ENCODE results near the gene EFNA1. TPM values are rescaled to one million over a fixed set of nuclear protein-coding genes. Genes with fewer than 3 reads are reported as not detected.
A peak's percentile ranks its signal among the peaks of the same experiment; 100 is the strongest.

The EFNA1 gene
- total and polyA plus RNA-seq, 5 donors from 2014 or later = 0.30 to 6.8 (median 3.1) TPM

GRCh38 chr1:155171836-155172731 lies 44.4 kb downstream of the EFNA1 start:
- Mint-ChIP-seq H3K4me1 (peaks cover 15 to 70% (median 40%) of the 10 kb centered on the region in 4 donors), H3K4me3 (peak overlapping the region; percentile 94 to 100 (median 98)), H3K27ac (peak overlapping the region; percentile 99 to 100 (median 100)), H3K9me3 (no peaks in the 10 kb centered on the region), H3K27me3 (peaks cover 8% of the 10 kb centered on the region), H3K36me3 (peaks cover 14% of the 10 kb centered on the region)
- Histone ChIP-seq H3K27ac (ENCODE audit: insufficient read depth, low read length, poor library complexity, severe bottlenecking) (peak overlapping the region; percentile 93), H3K4me3 (ENCODE audit: low read depth, low read length) (peak overlapping the region; percentile 70), H3K9me3 (ENCODE audit: control insufficient read depth in 2 of 2, low read length in 2 of 2) (no peaks in the 10 kb centered on the region), H3K4me1 (ENCODE audit: control insufficient read depth, insufficient read depth, low read length, poor library complexity, severe bottlenecking) (peaks cover 43% of the 10 kb centered on the region), H3K36me3 (ENCODE audit: control insufficient read depth, insufficient read depth, low read length) (peaks cover 18% of the 10 kb centered on the region), H3K27me3 (ENCODE audit: control insufficient read depth, insufficient read depth, low read length) (no peaks in the 10 kb centered on the region)
- ATAC-seq (ENCODE audit: low read depth in 2 of 2) (peak in 1 of 2 donors; percentile 22), DNase-seq (no peak)

- no peaks in the 10 kb centered on the region for H3K27me3 ChIP-seq (ENCODE audit: control insufficient read depth, insufficient read depth, low read length)
- Mint-ChIP-seq H3K27me3 (peaks cover 4% of the 10 kb centered on the region), H3K9me3 (no peaks in the 10 kb centered on the region), H3K4me1 (peaks cover 15 to 62% (median 35%) of the 10 kb centered on the region in 4 donors), H3K27ac (peak within 1 kb of the TSS; percentile 99 to 100 (median 100)), H3K4me3 (peak within 1 kb of the TSS; percentile 94 to 100 (median 98)), H3K36me3 (peaks cover 14% of the 10 kb centered on the region)
- DNase-seq (peak; percentile 90 to 96 (median 93)), ATAC-seq (ENCODE audit: low read depth in 2 of 2) (peak; percentile 81 to 84)
- peaks cover 23% of the 10 kb centered on the region for H3K36me3 ChIP-seq (ENCODE audit: control insufficient read depth, insufficient read depth, low read length)
- H3K9me3 ChIP-seq (ENCODE audit: control insufficient read depth in 2 of 2, low read length in 2 of 2) = no peaks in the 10 kb centered on the region
- peak within 1 kb of the TSS; percentile 93 for H3K27ac ChIP-seq (ENCODE audit: insufficient read depth, low read length, poor library complexity, severe bottlenecking)
- peaks cover 38% of the 10 kb centered on the region for H3K4me1 ChIP-seq (ENCODE audit: control insufficient read depth, insufficient read depth, low read length, poor library complexity, severe bottlenecking)
- peak within 1 kb of the TSS; percentile 70 for H3K4me3 ChIP-seq (ENCODE audit: low read depth, low read length)
Observed at GRCh38 chr1:155172732-155173477, 45.2 kb downstream of the EFNA1 start, which contains the start of gene KRTCAP2. Gene KRTCAP2 (minus strand): TSS chr1:155173304. CDS start chr1:155173224, 80 bp downstream.

GRCh38 chr1:155173478-155174323 lies 46.0 kb downstream of the EFNA1 start, which contains the start of gene TRIM46:
Gene TRIM46 (plus strand): TSS chr1:155173849. CDS start chr1:155173967, 118 bp downstream.
- H3K4me3 ChIP-seq (ENCODE audit: low read depth, low read length) = peak within 1 kb of the TSS; percentile 70
- Mint-ChIP-seq H3K4me3 (peak within 1 kb of the TSS; percentile 94 to 100 (median 98)), H3K27ac (peak within 1 kb of the TSS; percentile 99 to 100 (median 100)), H3K9me3 (no peaks in the 10 kb centered on the region), H3K4me1 (peaks cover 15 to 61% (median 34%) of the 10 kb centered on the region in 4 donors), H3K36me3 (peaks cover 14% of the 10 kb centered on the region), H3K27me3 (peaks cover 4% of the 10 kb centered on the region)
- ATAC-seq (ENCODE audit: low read depth in 2 of 2) (peak in 1 of 2 donors; percentile 2), DNase-seq (peak; percentile 46 to 75 (median 59))
- H3K27me3 ChIP-seq (ENCODE audit: control insufficient read depth, insufficient read depth, low read length) = no peaks in the 10 kb centered on the region
- peaks cover 37% of the 10 kb centered on the region for H3K4me1 ChIP-seq (ENCODE audit: control insufficient read depth, insufficient read depth, low read length, poor library complexity, severe bottlenecking)
- no peaks in the 10 kb centered on the region for H3K9me3 ChIP-seq (ENCODE audit: control insufficient read depth in 2 of 2, low read length in 2 of 2)
- H3K36me3 ChIP-seq (ENCODE audit: control insufficient read depth, insufficient read depth, low read length) = peaks cover 23% of the 10 kb centered on the region
- H3K27ac ChIP-seq (ENCODE audit: insufficient read depth, low read length, poor library complexity, severe bottlenecking) = peak within 1 kb of the TSS; percentile 93

- peaks cover 4% of the 10 kb centered on the region for H3K27me3 Mint-ChIP-seq
- no peaks in the 10 kb centered on the region for H3K27me3 ChIP-seq (ENCODE audit: control insufficient read depth, insufficient read depth, low read length)
- peaks cover 9 to 59% (median 31%) of the 10 kb centered on the region in 4 donors for H3K4me1 Mint-ChIP-seq
- ATAC-seq (ENCODE audit: low read depth in 2 of 2) = no peak
- no peaks in the 10 kb centered on the region for H3K9me3 Mint-ChIP-seq
- DNase-seq = peak; percentile 43 to 76 (median 46)
- H3K27ac ChIP-seq (ENCODE audit: insufficient read depth, low read length, poor library complexity, severe bottlenecking) = peak overlapping the region; percentile 93
- peaks cover 37% of the 10 kb centered on the region for H3K4me1 ChIP-seq (ENCODE audit: control insufficient read depth, insufficient read depth, low read length, poor library complexity, severe bottlenecking)
- H3K4me3 Mint-ChIP-seq = peak overlapping the region; percentile 94 to 100 (median 98)
- no peaks in the 10 kb centered on the region for H3K9me3 ChIP-seq (ENCODE audit: control insufficient read depth in 2 of 2, low read length in 2 of 2)
- peak overlapping the region; percentile 91 to 100 (median 99) for H3K27ac Mint-ChIP-seq
- peak overlapping the region; percentile 48 for H3K4me3 ChIP-seq (ENCODE audit: low read depth, low read length)
- H3K36me3 Mint-ChIP-seq = peaks cover 10% of the 10 kb centered on the region
- H3K36me3 ChIP-seq (ENCODE audit: control insufficient read depth, insufficient read depth, low read length) = peaks cover 17% of the 10 kb centered on the region
Observed at GRCh38 chr1:155174324-155175280, 46.9 kb downstream of the EFNA1 start.

GRCh38 chr1:155175281-155175926 lies 47.7 kb downstream of the EFNA1 start:
- Histone ChIP-seq H3K27me3 (ENCODE audit: control insufficient read depth, insufficient read depth, low read length) (no peaks in the 10 kb centered on the region), H3K36me3 (ENCODE audit: control insufficient read depth, insufficient read depth, low read length) (peaks cover 13% of the 10 kb centered on the region), H3K4me3 (ENCODE audit: low read depth, low read length) (no peak overlapping the region), H3K27ac (ENCODE audit: insufficient read depth, low read length, poor library complexity, severe bottlenecking) (peak overlapping the region; percentile 93), H3K9me3 (ENCODE audit: control insufficient read depth in 2 of 2, low read length in 2 of 2) (no peaks in the 10 kb centered on the region), H3K4me1 (ENCODE audit: control insufficient read depth, insufficient read depth, low read length, poor library complexity, severe bottlenecking) (peaks cover 37% of the 10 kb centered on the region)
- Mint-ChIP-seq H3K27me3 (peaks cover 4% of the 10 kb centered on the region), H3K9me3 (no peaks in the 10 kb centered on the region), H3K4me3 (peak overlapping the region; percentile 73 to 100 (median 82)), H3K4me1 (peaks cover 8 to 55% (median 29%) of the 10 kb centered on the region in 4 donors), H3K27ac (peak overlapping the region in 2 of 3 donors; percentile 65 to 80), H3K36me3 (peaks cover 8% of the 10 kb centered on the region)
- DNase-seq = no peak
- ATAC-seq (ENCODE audit: low read depth in 2 of 2) = no peak

- DNase-seq (peak in 1 of 3 donors; percentile 50), ATAC-seq (ENCODE audit: low read depth in 2 of 2) (no peak)
- Histone ChIP-seq H3K36me3 (ENCODE audit: control insufficient read depth, insufficient read depth, low read length) (peaks cover 12% of the 10 kb centered on the region), H3K27me3 (ENCODE audit: control insufficient read depth, insufficient read depth, low read length) (no peaks in the 10 kb centered on the region), H3K4me1 (ENCODE audit: control insufficient read depth, insufficient read depth, low read length, poor library complexity, severe bottlenecking) (peaks cover 37% of the 10 kb centered on the region), H3K27ac (ENCODE audit: insufficient read depth, low read length, poor library complexity, severe bottlenecking) (no peak overlapping the region), H3K9me3 (ENCODE audit: control insufficient read depth in 2 of 2, low read length in 2 of 2) (no peaks in the 10 kb centered on the region), H3K4me3 (ENCODE audit: low read depth, low read length) (peak overlapping the region; percentile 28)
- peak overlapping the region; percentile 41 to 86 (median 66) for H3K4me3 Mint-ChIP-seq
- H3K36me3 Mint-ChIP-seq = peaks cover 8% of the 10 kb centered on the region
- peaks cover 4% of the 10 kb centered on the region for H3K27me3 Mint-ChIP-seq
- H3K27ac Mint-ChIP-seq = no peak overlapping the region
- no peaks in the 10 kb centered on the region for H3K9me3 Mint-ChIP-seq
- H3K4me1 Mint-ChIP-seq = peaks cover 8 to 55% (median 28%) of the 10 kb centered on the region in 4 donors
Observed at GRCh38 chr1:155175927-155176371, 48.3 kb downstream of the EFNA1 start.
